WTC11 (cell line): ENCODE measurements around the gene HOXA2.

Experiments used
- CREB1 ChIP-seq: sonication (generic); formaldehyde crosslinking; IDR thresholded peaks from 2 replicates; pipeline ENCODE4 v1.8.0; 2023; ENCODE audit warnings: mild to moderate bottlenecking, missing genetic modification reagents
- JUN ChIP-seq: sonication (generic); formaldehyde crosslinking; IDR thresholded peaks from 2 replicates; pipeline ENCODE4 v1.8.0; 2023; ENCODE audit warnings: mild to moderate bottlenecking, missing genetic modification reagents
- NFYB ChIP-seq: sonication (generic); formaldehyde crosslinking; conservative IDR thresholded peaks from 2 replicates; pipeline ENCODE4 v1.8.0; 2022; ENCODE audit warnings: low read depth, missing genetic modification reagents
- SP1 ChIP-seq: sonication (generic); formaldehyde crosslinking; conservative IDR thresholded peaks from 2 replicates; pipeline ENCODE4 v1.8.1; 2022; ENCODE audit warnings: missing genetic modification reagents
- TF ChIP-seq, protein P1 (sequence below): sonication (generic); formaldehyde crosslinking; IDR thresholded peaks from 2 replicates; pipeline ENCODE4 v1.8.1; 2022; ENCODE audit warnings: mild to moderate bottlenecking, missing genetic modification reagents, moderate library complexity, borderline replicate concordance
- TF ChIP-seq, protein P2 (sequence below): fragments of 200-600 bp; IDR thresholded peaks from 2 replicates; pipeline ENCODE4 v1.8.0; 2022; ENCODE audit warnings: antibody characterized with exemption
- TF ChIP-seq, protein P3 (sequence below): sonication (generic); formaldehyde crosslinking; IDR thresholded peaks from 2 replicates; pipeline ENCODE4 v1.8.1; 2023; ENCODE audit warnings: mild to moderate bottlenecking, missing genetic modification reagents
- TF ChIP-seq, protein P4 (sequence below): sonication (generic); formaldehyde crosslinking; conservative IDR thresholded peaks from 2 replicates; pipeline ENCODE4 v1.8.1; 2022; ENCODE audit warnings: mild to moderate bottlenecking, missing genetic modification reagents

DNA sequence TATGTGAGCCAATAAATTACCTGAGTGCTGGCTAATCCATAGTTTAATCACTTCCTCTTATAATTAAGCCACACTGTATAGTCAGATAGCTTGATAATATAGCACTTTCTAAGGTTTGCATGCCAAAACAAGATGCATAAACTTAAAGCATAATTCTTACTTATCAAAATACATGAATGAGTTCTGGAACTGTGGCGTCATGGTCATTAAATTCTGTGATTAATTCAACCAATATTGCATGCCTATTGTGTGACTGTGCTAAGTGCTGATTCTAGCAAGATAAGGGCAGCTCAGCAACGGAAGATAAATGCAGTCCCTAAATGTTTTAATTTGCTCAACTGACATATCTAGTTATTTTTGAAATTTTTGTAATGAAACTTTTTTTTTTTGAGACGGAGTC, 36.3 kb downstream of the HOXA2 start:
- TF ChIP-seq NFYB = no peak
- TF ChIP-seq, protein P1, sequence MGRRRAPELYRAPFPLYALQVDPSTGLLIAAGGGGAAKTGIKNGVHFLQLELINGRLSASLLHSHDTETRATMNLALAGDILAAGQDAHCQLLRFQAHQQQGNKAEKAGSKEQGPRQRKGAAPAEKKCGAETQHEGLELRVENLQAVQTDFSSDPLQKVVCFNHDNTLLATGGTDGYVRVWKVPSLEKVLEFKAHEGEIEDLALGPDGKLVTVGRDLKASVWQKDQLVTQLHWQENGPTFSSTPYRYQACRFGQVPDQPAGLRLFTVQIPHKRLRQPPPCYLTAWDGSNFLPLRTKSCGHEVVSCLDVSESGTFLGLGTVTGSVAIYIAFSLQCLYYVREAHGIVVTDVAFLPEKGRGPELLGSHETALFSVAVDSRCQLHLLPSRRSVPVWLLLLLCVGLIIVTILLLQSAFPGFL (CRISPR knock-in tag) = no peak
- TF ChIP-seq, protein P2, sequence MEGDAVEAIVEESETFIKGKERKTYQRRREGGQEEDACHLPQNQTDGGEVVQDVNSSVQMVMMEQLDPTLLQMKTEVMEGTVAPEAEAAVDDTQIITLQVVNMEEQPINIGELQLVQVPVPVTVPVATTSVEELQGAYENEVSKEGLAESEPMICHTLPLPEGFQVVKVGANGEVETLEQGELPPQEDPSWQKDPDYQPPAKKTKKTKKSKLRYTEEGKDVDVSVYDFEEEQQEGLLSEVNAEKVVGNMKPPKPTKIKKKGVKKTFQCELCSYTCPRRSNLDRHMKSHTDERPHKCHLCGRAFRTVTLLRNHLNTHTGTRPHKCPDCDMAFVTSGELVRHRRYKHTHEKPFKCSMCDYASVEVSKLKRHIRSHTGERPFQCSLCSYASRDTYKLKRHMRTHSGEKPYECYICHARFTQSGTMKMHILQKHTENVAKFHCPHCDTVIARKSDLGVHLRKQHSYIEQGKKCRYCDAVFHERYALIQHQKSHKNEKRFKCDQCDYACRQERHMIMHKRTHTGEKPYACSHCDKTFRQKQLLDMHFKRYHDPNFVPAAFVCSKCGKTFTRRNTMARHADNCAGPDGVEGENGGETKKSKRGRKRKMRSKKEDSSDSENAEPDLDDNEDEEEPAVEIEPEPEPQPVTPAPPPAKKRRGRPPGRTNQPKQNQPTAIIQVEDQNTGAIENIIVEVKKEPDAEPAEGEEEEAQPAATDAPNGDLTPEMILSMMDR = no peak
- TF ChIP-seq, protein P3, sequence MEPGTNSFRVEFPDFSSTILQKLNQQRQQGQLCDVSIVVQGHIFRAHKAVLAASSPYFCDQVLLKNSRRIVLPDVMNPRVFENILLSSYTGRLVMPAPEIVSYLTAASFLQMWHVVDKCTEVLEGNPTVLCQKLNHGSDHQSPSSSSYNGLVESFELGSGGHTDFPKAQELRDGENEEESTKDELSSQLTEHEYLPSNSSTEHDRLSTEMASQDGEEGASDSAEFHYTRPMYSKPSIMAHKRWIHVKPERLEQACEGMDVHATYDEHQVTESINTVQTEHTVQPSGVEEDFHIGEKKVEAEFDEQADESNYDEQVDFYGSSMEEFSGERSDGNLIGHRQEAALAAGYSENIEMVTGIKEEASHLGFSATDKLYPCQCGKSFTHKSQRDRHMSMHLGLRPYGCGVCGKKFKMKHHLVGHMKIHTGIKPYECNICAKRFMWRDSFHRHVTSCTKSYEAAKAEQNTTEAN (CRISPR knock-in tag) = no peak
- no peak for TF ChIP-seq CREB1 (CRISPR knock-in tag)
- no peak for TF ChIP-seq JUN (CRISPR knock-in tag)
- TF ChIP-seq SP1 (CRISPR knock-in tag) = no peak
- TF ChIP-seq, protein P4, sequence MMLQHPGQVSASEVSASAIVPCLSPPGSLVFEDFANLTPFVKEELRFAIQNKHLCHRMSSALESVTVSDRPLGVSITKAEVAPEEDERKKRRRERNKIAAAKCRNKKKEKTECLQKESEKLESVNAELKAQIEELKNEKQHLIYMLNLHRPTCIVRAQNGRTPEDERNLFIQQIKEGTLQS = no peak
